Measurements from ENCODE around the gene ARID1B. TPM values are rescaled to one million over a fixed set of nuclear protein-coding genes. Genes with fewer than 3 reads are reported as not detected.

The ARID1B gene
- total RNA-seq, 1 experiment from 2014 or later: 58.8 TPM

- CTCF ChIA-PET: no interaction called here
- POLR2A ChIA-PET: no interaction called here
- DNase-seq: no peak
- TF ChIP-seq CTCF (IDR thresholded peaks at IDR 0.05; ENCODE audit: insufficient read depth in 1 of 2, low read depth in 1 of 2, low read length in 1 of 2, severe bottlenecking in 1 of 2, unreplicated experiment in 1 of 2): no peak
- intact Hi-C loops (cut with micrococcal nuclease; ENCODE audit: unreplicated experiment): no loop called here
- Mint-ChIP-seq H3K4me1 (ENCODE audit: low read depth, unreplicated experiment) (peaks cover 9% of the 10 kb centered on the region), H3K27ac (ENCODE audit: unreplicated experiment) (no peak overlapping the region), H3K36me3 (ENCODE audit: insufficient read depth, unreplicated experiment) (no peaks in the 10 kb centered on the region), H3K9me3 (ENCODE audit: unreplicated experiment) (no peaks in the 10 kb centered on the region), H3K4me3 (ENCODE audit: unreplicated experiment) (no peak overlapping the region), H3K27me3 (ENCODE audit: insufficient read depth, unreplicated experiment) (no peaks in the 10 kb centered on the region)
- no TSS peak for BruUV-seq (replicated peaks)
- Histone ChIP-seq H3K4me3 (ENCODE audit: low read depth, low read length) (no peak overlapping the region), H3K4me1 (peaks cover 12% of the 10 kb centered on the region), H3K9me3 (no peaks in the 10 kb centered on the region), H3K36me3 (ENCODE audit: control insufficient read depth, insufficient read depth, low read length) (no peaks in the 10 kb centered on the region), H3K27me3 (replicated peaks; ENCODE audit: control insufficient read depth, insufficient read depth, low read length) (no peaks in the 10 kb centered on the region)
These were observed 179.1 kb downstream of the ARID1B start for GRCh38 chr6:156956286-156956685.

- Mint-ChIP-seq H3K27ac (ENCODE audit: unreplicated experiment) (no peak overlapping the region), H3K36me3 (ENCODE audit: insufficient read depth, unreplicated experiment) (no peaks in the 10 kb centered on the region), H3K27me3 (ENCODE audit: insufficient read depth, unreplicated experiment) (no peaks in the 10 kb centered on the region), H3K4me3 (ENCODE audit: unreplicated experiment) (no peak overlapping the region), H3K4me1 (ENCODE audit: low read depth, unreplicated experiment) (peaks cover 7% of the 10 kb centered on the region), H3K9me3 (ENCODE audit: unreplicated experiment) (no peaks in the 10 kb centered on the region)
- no peaks in the 10 kb centered on the region for H3K36me3 ChIP-seq (ENCODE audit: control insufficient read depth, insufficient read depth, low read length)
- TF ChIP-seq CTCF (IDR thresholded peaks at IDR 0.05; ENCODE audit: insufficient read depth in 1 of 2, low read depth in 1 of 2, low read length in 1 of 2, severe bottlenecking in 1 of 2, unreplicated experiment in 1 of 2): no peak
- CTCF ChIA-PET: no interaction called here
- H3K27me3 ChIP-seq (replicated peaks; ENCODE audit: control insufficient read depth, insufficient read depth, low read length): no peaks in the 10 kb centered on the region
- POLR2A ChIA-PET: no interaction called here
- H3K4me1 ChIP-seq: peaks cover 10% of the 10 kb centered on the region
- BruUV-seq (replicated peaks): no TSS peak
- H3K4me3 ChIP-seq (ENCODE audit: low read depth, low read length): no peak overlapping the region
- no peaks in the 10 kb centered on the region for H3K9me3 ChIP-seq
- intact Hi-C loops (cut with micrococcal nuclease; ENCODE audit: unreplicated experiment): no loop called here
- no peak for DNase-seq
These were observed 180.9 kb downstream of the ARID1B start for GRCh38 chr6:156957931-156958547.

GRCh38 chr6:156960525-156960924 lies 183.3 kb downstream of the ARID1B start:
- no peak overlapping the region for H3K4me3 Mint-ChIP-seq (ENCODE audit: unreplicated experiment)
- no peak for DNase-seq
- intact Hi-C loops (cut with micrococcal nuclease; ENCODE audit: unreplicated experiment): no loop called here
- no peak overlapping the region for H3K4me3 ChIP-seq (ENCODE audit: low read depth, low read length)
- ChIA-PET POLR2A (no interaction called here), CTCF (no interaction called here)
- H3K4me1 ChIP-seq: no peaks in the 10 kb centered on the region
- H3K9me3 Mint-ChIP-seq (ENCODE audit: unreplicated experiment): no peaks in the 10 kb centered on the region
- H3K4me1 Mint-ChIP-seq (ENCODE audit: low read depth, unreplicated experiment): no peaks in the 10 kb centered on the region
- no peaks in the 10 kb centered on the region for H3K36me3 Mint-ChIP-seq (ENCODE audit: insufficient read depth, unreplicated experiment)
- no peak for TF ChIP-seq CTCF (IDR thresholded peaks at IDR 0.05; ENCODE audit: insufficient read depth in 1 of 2, low read depth in 1 of 2, low read length in 1 of 2, severe bottlenecking in 1 of 2, unreplicated experiment in 1 of 2)
- H3K27ac Mint-ChIP-seq (ENCODE audit: unreplicated experiment): no peak overlapping the region
- no peaks in the 10 kb centered on the region for H3K9me3 ChIP-seq
- no peaks in the 10 kb centered on the region for H3K36me3 ChIP-seq (ENCODE audit: control insufficient read depth, insufficient read depth, low read length)
- BruUV-seq (replicated peaks): no TSS peak
- H3K27me3 Mint-ChIP-seq (ENCODE audit: insufficient read depth, unreplicated experiment): no peaks in the 10 kb centered on the region
- no peaks in the 10 kb centered on the region for H3K27me3 ChIP-seq (replicated peaks; ENCODE audit: control insufficient read depth, insufficient read depth, low read length)

All from Caco-2 (cell line).